ENCODE results near the gene CCDC57.

GRCh38 chr17:82083009-82083408, 129.6 kb downstream of the CCDC57 start:
- TF ChIP-seq CTCF (conservative IDR thresholded peaks at IDR 0.05; ENCODE audit: low read depth, low read length) = no peak
- TF ChIP-seq MAFK (IDR thresholded peaks at IDR 0.05; ENCODE audit: low read depth, low read length) = no peak
- TF ChIP-seq RCOR1 (IDR thresholded peaks at IDR 0.05; ENCODE audit: insufficient replicate concordance, low read length) = no peak
- TF ChIP-seq USF2 (IDR thresholded peaks at IDR 0.05; ENCODE audit: low read depth, low read length) = no peak
- TF ChIP-seq BHLHE40 (IDR thresholded peaks at IDR 0.05; ENCODE audit: low read depth, low read length) = no peak
- TF ChIP-seq RAD21 (IDR thresholded peaks at IDR 0.05; ENCODE audit: low read length) = no peak
- TF ChIP-seq POLR2A (IDR thresholded peaks at IDR 0.05; ENCODE audit: low read depth, low read length) = no peak
- no peak for TF ChIP-seq CEBPB (IDR thresholded peaks at IDR 0.05; ENCODE audit: low read depth, low read length)
- TF ChIP-seq SMC3 (IDR thresholded peaks at IDR 0.05; ENCODE audit: low read depth, low read length) = no peak
- TF ChIP-seq MXI1 (IDR thresholded peaks at IDR 0.05; ENCODE audit: borderline replicate concordance, low read depth, low read length) = no peak

All from IMR-90 (cell line).